Suprapubic skin (tissue), 4 donors: ENCODE results near the gene FNIP1. TPM values are rescaled to one million over a fixed set of nuclear protein-coding genes. Genes with fewer than 3 reads are reported as not detected.

Experiments used
- DNase-seq, 2 donors: peaks; one replicate each; pipeline ENCODE4 v3.0.0-alpha.2; 2019; ENCODE audit warnings: low spot score in 2 of 2
- H3K27ac ChIP-seq: fragments of 200-600 bp; sonication (generic); one replicate; pipeline ENCODE4 v1.5.1; 2019
- H3K27me3 ChIP-seq: fragments of 200-600 bp; sonication (generic); one replicate; pipeline ENCODE4 v1.5.1; 2019
- H3K36me3 ChIP-seq: fragments of 200-600 bp; sonication (generic); one replicate; pipeline ENCODE4 v1.5.1; 2019
- H3K4me1 ChIP-seq: fragments of 200-600 bp; sonication (generic); one replicate; pipeline ENCODE4 v1.5.1; 2019
- H3K4me3 ChIP-seq: fragments of 200-600 bp; sonication (generic); one replicate; pipeline ENCODE4 v1.5.1; 2019; ENCODE audit warnings: mild to moderate bottlenecking
- H3K9me3 ChIP-seq: fragments of 200-600 bp; sonication (generic); one replicate; pipeline ENCODE4 v1.5.1; 2019
- EP300 ChIP-seq: sonication (generic); formaldehyde crosslinking; IDR thresholded peaks from one replicate; pipeline ENCODE4 v1.6.1; 2017; ENCODE audit warnings: antibody characterized with exemption
- POLR2A ChIP-seq, 2 donors: fragments of 450-650 bp; IDR thresholded peaks; one replicate each; pipeline ENCODE4 v1.6.1; 2017; ENCODE audit warnings: antibody characterized with exemption in 2 of 2, mild to moderate bottlenecking in 2 of 2, moderate library complexity in 2 of 2
- POLR2AphosphoS5 ChIP-seq, 3 donors: sonication (generic); formaldehyde crosslinking; IDR thresholded peaks; one replicate each; pipeline ENCODE4 v1.6.1; 2017; ENCODE audit warnings: antibody characterized with exemption in 3 of 3
- WGBS: methylation state at CpG from one replicate; pipeline ENCODE4 v1.1.5; 2018; 5-methylcytosine and 5-hydroxymethylcytosine counted together
- total RNA-seq, 4 donors: library from RNA; depleted of rRNA; stranded (reverse); fragments of >200 nt; gene quantifications; one replicate each; pipeline ENCODE4 v1.1.0, GENCODE V29; 2016
- TF ChIP-seq, protein P1 (sequence below), 2 donors: fragments of 200-600 bp in 1 of 2; fragments of 450-650 bp in 1 of 2; sonication (generic) in 1 of 2; IDR thresholded peaks; one replicate each; pipeline ENCODE4 v1.5.1; 2016 to 2019; ENCODE audit warnings: antibody characterized with exemption in 2 of 2, mild to moderate bottlenecking in 1 of 2, moderate library complexity in 1 of 2

FNIP1 gene
- total RNA-seq, 4 donors from 2014 or later = 24.6 to 65.4 (median 26.9) TPM

DNA sequence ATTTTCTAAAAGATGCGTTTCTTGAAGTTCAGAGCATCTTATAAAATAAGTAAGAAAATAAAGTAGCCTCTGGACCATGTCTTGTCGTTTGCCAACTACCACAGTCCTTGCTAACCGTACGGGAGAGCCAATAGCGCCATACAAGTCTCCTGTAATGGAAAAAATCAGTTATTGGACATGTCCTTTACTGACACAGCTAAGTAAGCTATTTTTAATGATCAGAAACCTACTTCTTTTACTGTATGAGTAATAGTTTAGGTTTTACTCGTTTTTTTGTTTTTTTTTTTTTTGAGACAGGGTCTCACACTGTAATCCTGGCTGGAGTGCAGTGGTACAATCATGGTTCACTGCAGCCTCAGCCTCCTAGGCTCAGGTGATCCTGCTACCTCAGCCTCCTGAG lies 124.0 kb downstream of the FNIP1 start:
- Histone ChIP-seq H3K4me3 (no peak overlapping the region), H3K27ac (peak overlapping the region; percentile 64), H3K27me3 (no peaks in the 10 kb centered on the region), H3K9me3 (no peaks in the 10 kb centered on the region), H3K4me1 (peaks cover 33% of the 10 kb centered on the region), H3K36me3 (peaks cover 68% of the 10 kb centered on the region)
- TF ChIP-seq, protein P1, sequence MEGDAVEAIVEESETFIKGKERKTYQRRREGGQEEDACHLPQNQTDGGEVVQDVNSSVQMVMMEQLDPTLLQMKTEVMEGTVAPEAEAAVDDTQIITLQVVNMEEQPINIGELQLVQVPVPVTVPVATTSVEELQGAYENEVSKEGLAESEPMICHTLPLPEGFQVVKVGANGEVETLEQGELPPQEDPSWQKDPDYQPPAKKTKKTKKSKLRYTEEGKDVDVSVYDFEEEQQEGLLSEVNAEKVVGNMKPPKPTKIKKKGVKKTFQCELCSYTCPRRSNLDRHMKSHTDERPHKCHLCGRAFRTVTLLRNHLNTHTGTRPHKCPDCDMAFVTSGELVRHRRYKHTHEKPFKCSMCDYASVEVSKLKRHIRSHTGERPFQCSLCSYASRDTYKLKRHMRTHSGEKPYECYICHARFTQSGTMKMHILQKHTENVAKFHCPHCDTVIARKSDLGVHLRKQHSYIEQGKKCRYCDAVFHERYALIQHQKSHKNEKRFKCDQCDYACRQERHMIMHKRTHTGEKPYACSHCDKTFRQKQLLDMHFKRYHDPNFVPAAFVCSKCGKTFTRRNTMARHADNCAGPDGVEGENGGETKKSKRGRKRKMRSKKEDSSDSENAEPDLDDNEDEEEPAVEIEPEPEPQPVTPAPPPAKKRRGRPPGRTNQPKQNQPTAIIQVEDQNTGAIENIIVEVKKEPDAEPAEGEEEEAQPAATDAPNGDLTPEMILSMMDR (IDR thresholded peaks at IDR 0.05) = no peak
- TF ChIP-seq POLR2A (IDR thresholded peaks at IDR 0.05) = no peak
- TF ChIP-seq EP300 = no peak
- TF ChIP-seq POLR2AphosphoS5 (IDR thresholded peaks at IDR 0.05) = no peak
- DNase-seq = no peak
- 35% methylated on average over 6 of the region's 6 CpGs for WGBS

DNA sequence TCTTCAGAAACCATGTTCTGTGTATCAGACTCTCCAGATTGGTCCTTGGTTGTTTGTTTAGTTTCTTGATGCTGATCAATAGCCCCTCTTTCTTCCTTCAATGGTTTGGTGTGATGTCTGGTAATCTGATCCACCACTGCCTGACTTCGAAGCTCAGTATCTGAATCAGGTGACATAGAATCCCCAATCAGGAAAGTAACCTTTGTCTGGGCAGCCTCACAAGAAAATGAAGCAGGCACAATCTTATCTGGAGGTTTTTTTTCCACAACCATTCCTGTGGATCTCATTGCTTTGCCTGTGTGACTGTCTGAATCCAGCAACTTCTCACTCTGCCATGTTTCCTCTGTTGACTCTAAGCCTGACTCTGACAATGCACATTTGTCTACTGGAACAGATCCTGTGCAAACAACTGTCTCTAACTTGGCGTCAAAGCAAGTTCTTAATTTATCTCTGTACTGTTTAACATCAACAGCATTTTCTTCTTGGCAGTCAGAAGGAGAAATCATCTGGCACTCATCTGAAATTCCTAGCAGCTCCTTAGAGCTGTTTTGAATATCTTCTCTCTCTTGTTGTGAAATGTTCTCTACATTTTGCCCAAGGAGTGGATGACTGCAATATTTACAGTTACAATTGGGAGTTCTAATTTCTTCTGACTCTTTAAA lies 124.7 kb downstream of the FNIP1 start:
- Histone ChIP-seq H3K4me3 (no peak overlapping the region), H3K4me1 (peaks cover 33% of the 10 kb centered on the region), H3K27ac (peak overlapping the region; percentile 64), H3K9me3 (no peaks in the 10 kb centered on the region), H3K27me3 (no peaks in the 10 kb centered on the region), H3K36me3 (peaks cover 66% of the 10 kb centered on the region)
- TF ChIP-seq POLR2AphosphoS5 (IDR thresholded peaks at IDR 0.05) (peak in 1 of 3 donors; percentile 18), EP300 (no peak), POLR2A (IDR thresholded peaks at IDR 0.05) (no peak)
- TF ChIP-seq, protein P1 (IDR thresholded peaks at IDR 0.05) = no peak
- 34% methylated on average over 2 of the region's 2 CpGs for WGBS
- DNase-seq = no peak

DNA sequence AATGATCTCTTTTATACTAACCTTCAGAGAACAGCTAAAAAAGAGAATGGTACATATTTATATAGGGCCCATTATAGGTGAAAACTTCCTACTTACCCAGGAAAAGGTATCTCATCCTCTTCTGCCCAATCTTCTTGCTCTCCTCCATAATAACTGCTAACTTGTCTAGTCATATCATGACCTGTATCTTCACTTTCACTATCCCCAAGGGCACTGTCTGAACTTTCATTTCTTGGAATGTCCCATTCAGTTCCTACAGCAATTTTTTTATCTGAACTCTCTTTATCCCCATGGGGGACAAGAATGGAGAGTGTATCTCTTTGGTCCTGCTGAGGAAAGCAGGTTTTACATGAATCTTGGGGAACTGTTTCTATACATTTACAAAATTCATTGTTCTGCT lies 125.4 kb downstream of the FNIP1 start:
- no peak overlapping the region for H3K4me3 ChIP-seq
- no peak for TF ChIP-seq EP300
- TF ChIP-seq POLR2AphosphoS5 (IDR thresholded peaks at IDR 0.05) = no peak
- TF ChIP-seq, protein P1 (IDR thresholded peaks at IDR 0.05) = no peak
- no peak for TF ChIP-seq POLR2A (IDR thresholded peaks at IDR 0.05)
- no peak for DNase-seq
- H3K4me1 ChIP-seq = peaks cover 33% of the 10 kb centered on the region
- peaks cover 59% of the 10 kb centered on the region for H3K36me3 ChIP-seq
- H3K9me3 ChIP-seq = no peaks in the 10 kb centered on the region
- no peaks in the 10 kb centered on the region for H3K27me3 ChIP-seq
- H3K27ac ChIP-seq = peak overlapping the region; percentile 64

DNA sequence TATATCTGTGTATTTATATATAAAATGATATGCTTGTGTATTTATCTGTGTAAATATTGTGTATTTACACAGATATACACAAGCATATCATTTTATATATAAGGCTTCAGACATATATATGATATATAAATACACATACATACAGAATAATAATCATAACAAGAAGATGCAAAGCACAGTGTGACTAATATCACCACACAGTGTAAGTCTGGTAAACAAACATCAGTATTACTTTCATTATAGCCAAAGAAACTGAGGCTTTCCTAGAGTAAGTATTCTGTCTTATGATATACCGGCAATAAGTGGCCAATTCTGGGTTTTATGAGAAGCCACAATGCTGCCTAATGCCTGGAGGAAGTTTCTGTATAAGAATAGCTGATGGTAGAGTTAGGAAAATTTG lies 131.9 kb downstream of the FNIP1 start:
- Histone ChIP-seq H3K4me1 (no peaks in the 10 kb centered on the region), H3K27ac (no peak overlapping the region), H3K4me3 (no peak overlapping the region), H3K36me3 (peaks cover 71% of the 10 kb centered on the region), H3K27me3 (no peaks in the 10 kb centered on the region), H3K9me3 (no peaks in the 10 kb centered on the region)
- no peak for DNase-seq
- TF ChIP-seq, protein P1 (IDR thresholded peaks at IDR 0.05) = no peak
- TF ChIP-seq POLR2A (IDR thresholded peaks at IDR 0.05) (no peak), POLR2AphosphoS5 (IDR thresholded peaks at IDR 0.05) (no peak), EP300 (no peak)
- 88% methylated on average over 1 of the region's 1 CpG for WGBS

DNA sequence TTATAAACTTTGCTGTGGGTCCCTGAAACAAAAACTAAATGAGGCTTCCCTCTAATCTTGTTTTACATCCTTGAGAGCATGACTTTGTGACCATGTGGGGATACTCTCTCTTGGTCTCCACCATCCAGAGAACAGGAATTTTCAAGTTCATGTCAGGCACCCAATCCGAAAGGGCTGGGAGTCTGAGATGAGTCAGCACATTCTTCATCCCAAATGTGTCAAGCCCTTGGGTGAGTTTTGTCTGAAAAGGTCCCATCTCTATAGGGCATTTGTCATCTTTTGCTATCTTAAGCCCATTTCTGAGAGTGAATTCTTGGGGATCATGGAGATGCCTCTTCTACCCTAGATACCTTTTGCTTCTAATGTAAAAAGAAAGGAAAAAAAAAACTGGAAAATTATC lies 134.9 kb downstream of the FNIP1 start:
- no peaks in the 10 kb centered on the region for H3K4me1 ChIP-seq
- H3K9me3 ChIP-seq = no peaks in the 10 kb centered on the region
- H3K27me3 ChIP-seq = no peaks in the 10 kb centered on the region
- peaks cover 60% of the 10 kb centered on the region for H3K36me3 ChIP-seq
- DNase-seq = no peak
- H3K27ac ChIP-seq = no peak overlapping the region
- TF ChIP-seq POLR2AphosphoS5 (IDR thresholded peaks at IDR 0.05) (no peak), EP300 (no peak)
- WGBS = 100% methylated on average over 1 of the region's 1 CpG
- H3K4me3 ChIP-seq = no peak overlapping the region

DNA sequence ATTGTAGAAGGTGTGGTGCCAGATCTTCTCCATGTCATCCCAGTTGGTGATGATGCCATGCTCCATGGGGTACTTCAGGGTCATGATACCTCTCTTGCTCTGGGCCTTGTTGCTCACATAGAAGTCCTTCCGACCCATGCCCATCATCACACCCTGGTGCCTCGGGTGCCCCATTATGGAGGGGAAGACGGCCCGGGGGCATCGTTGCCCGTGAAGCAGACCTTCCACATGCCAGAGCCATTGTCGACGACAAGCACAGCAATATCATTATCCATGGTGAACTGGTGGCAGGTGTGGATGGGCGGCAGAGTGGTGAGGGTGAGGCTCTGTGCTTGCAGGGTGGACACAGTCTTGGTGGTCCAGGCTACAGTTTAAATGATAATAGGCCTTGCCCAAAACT lies 137.0 kb downstream of the FNIP1 start:
- 98% methylated on average over 9 of the region's 9 CpGs for WGBS
- H3K4me1 ChIP-seq = no peaks in the 10 kb centered on the region
- H3K27me3 ChIP-seq = no peaks in the 10 kb centered on the region
- H3K9me3 ChIP-seq = no peaks in the 10 kb centered on the region
- H3K27ac ChIP-seq = no peak overlapping the region
- peaks cover 56% of the 10 kb centered on the region for H3K36me3 ChIP-seq
- TF ChIP-seq POLR2A (IDR thresholded peaks at IDR 0.05) = no peak
- TF ChIP-seq POLR2AphosphoS5 (IDR thresholded peaks at IDR 0.05) = no peak
- no peak for TF ChIP-seq EP300
- TF ChIP-seq, protein P1 (IDR thresholded peaks at IDR 0.05) = no peak
- DNase-seq = no peak
- H3K4me3 ChIP-seq = no peak overlapping the region
